Vagina (tissue), 2 donors: Measurements from ENCODE around the gene KMT2E.

Experiments used
- POLR2A ChIP-seq, 2 donors: fragments of 450-650 bp; IDR thresholded peaks; one replicate each; pipeline ENCODE4 v1.6.1; 2017; ENCODE audit warnings: antibody characterized with exemption in 2 of 2, mild to moderate bottlenecking in 2 of 2, moderate library complexity in 2 of 2
- TF ChIP-seq, protein P1 (sequence below), 3 experiments: fragments of 450-650 bp in 2 of 3; fragments of 200-600 bp in 1 of 3; sonication (generic) in 1 of 3; IDR thresholded peaks; one replicate each; pipeline ENCODE4 v1.5.1; 2017 to 2019; ENCODE audit warnings: antibody characterized with exemption in 3 of 3, mild to moderate bottlenecking in 2 of 3, moderate library complexity in 2 of 3

DNA sequence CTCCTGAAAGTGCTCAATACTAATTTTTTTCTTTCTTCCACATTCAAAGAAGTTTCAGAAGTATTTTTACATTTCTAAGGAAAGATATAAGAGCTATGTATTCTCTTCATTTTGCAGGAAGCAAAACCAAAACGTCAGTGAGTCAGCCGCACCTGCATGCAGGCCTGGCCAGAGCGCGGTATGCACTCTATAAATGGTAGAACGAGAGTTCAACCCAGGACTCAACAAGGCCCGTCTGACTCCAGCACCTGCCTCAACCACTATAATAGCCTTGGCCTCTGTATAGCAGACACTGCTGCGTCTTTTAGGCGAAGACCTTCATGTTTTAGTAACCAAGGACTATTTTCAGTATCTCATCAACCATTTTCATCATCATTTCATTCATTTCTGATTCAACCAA is 113.2 kb downstream of the KMT2E start:
- TF ChIP-seq POLR2A (IDR thresholded peaks at IDR 0.05), result no peak
- TF ChIP-seq, protein P1, sequence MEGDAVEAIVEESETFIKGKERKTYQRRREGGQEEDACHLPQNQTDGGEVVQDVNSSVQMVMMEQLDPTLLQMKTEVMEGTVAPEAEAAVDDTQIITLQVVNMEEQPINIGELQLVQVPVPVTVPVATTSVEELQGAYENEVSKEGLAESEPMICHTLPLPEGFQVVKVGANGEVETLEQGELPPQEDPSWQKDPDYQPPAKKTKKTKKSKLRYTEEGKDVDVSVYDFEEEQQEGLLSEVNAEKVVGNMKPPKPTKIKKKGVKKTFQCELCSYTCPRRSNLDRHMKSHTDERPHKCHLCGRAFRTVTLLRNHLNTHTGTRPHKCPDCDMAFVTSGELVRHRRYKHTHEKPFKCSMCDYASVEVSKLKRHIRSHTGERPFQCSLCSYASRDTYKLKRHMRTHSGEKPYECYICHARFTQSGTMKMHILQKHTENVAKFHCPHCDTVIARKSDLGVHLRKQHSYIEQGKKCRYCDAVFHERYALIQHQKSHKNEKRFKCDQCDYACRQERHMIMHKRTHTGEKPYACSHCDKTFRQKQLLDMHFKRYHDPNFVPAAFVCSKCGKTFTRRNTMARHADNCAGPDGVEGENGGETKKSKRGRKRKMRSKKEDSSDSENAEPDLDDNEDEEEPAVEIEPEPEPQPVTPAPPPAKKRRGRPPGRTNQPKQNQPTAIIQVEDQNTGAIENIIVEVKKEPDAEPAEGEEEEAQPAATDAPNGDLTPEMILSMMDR (IDR thresholded peaks at IDR 0.05), result no peak
